Measurements from ENCODE around the gene RFT1.
A peak's percentile ranks its signal among the peaks of the same experiment; 100 is the strongest.

Gene RFT1

GRCh38 chr3:53126601-53127000, 3.6 kb downstream of the RFT1 start:
- DNase-seq (ENCODE audit: low read depth), result no peak

- DNase-seq (ENCODE audit: low read depth), result no peak
These were observed 6.3 kb downstream of the RFT1 start for GRCh38 chr3:53123953-53124352.

- no peak for DNase-seq (ENCODE audit: low read depth)
These were observed 6.7 kb downstream of the RFT1 start for GRCh38 chr3:53123510-53123909.

- no peak for DNase-seq (ENCODE audit: low read depth)
These were observed 7.3 kb downstream of the RFT1 start for GRCh38 chr3:53122933-53123305.

GRCh38 chr3:53122255-53122932, 7.8 kb downstream of the RFT1 start:
- no peak for DNase-seq (ENCODE audit: low read depth)

- DNase-seq (ENCODE audit: low read depth), result no peak
These were observed 9.9 kb downstream of the RFT1 start for GRCh38 chr3:53120336-53120735.

GRCh38 chr3:53116956-53117355, 13.3 kb downstream of the RFT1 start:
- no peak for DNase-seq (ENCODE audit: low read depth)

GRCh38 chr3:53114412-53115074, 15.7 kb downstream of the RFT1 start:
- DNase-seq (ENCODE audit: low read depth), result no peak

- peak; percentile 73 for DNase-seq (ENCODE audit: low read depth)
These were observed 16.2 kb downstream of the RFT1 start for GRCh38 chr3:53114011-53114400.

- no peak for DNase-seq (ENCODE audit: low read depth)
These were observed 16.8 kb downstream of the RFT1 start for GRCh38 chr3:53113293-53114010.

- no peak for DNase-seq (ENCODE audit: low read depth)
These were observed 18.4 kb downstream of the RFT1 start for GRCh38 chr3:53111822-53112221.

- no peak for DNase-seq (ENCODE audit: low read depth)
These were observed 20.1 kb downstream of the RFT1 start for GRCh38 chr3:53109891-53110771.

- no peak for DNase-seq (ENCODE audit: low read depth)
These were observed 21.0 kb downstream of the RFT1 start for GRCh38 chr3:53109190-53109589.

- DNase-seq (ENCODE audit: low read depth), result no peak
These were observed 25.5 kb downstream of the RFT1 start for GRCh38 chr3:53104762-53105161.

- no peak for DNase-seq (ENCODE audit: low read depth)
These were observed 26.6 kb downstream of the RFT1 start for GRCh38 chr3:53103397-53104296.

GRCh38 chr3:53102601-53103147, 27.6 kb downstream of the RFT1 start:
- DNase-seq (ENCODE audit: low read depth), result no peak

- no peak for DNase-seq (ENCODE audit: low read depth)
These were observed 28.3 kb downstream of the RFT1 start for GRCh38 chr3:53101956-53102355.

GRCh38 chr3:53100818-53101466, 29.3 kb downstream of the RFT1 start:
- no peak for DNase-seq (ENCODE audit: low read depth)

GRCh38 chr3:53097887-53098286, 32.3 kb downstream of the RFT1 start:
- DNase-seq (ENCODE audit: low read depth), result no peak

GRCh38 chr3:53092942-53093341, 37.3 kb downstream of the RFT1 start:
- no peak for DNase-seq (ENCODE audit: low read depth)

Measured in stimulated activated CD8-positive, alpha-beta memory T cell treated with anti-CD3 and anti-CD28 coated beads, Interleukin-12 subunit alpha, Interleukin-12 subunit beta, amount 100 ng/mL, for 1 hour (primary cell).